ENCODE measurements around the gene SETD1A. TPM values are rescaled to one million over a fixed set of nuclear protein-coding genes. Genes with fewer than 3 reads are reported as not detected.

SETD1A gene
- total and polyA plus RNA-seq, 12 donors = 2.3 to 40.1 (median 12.8) TPM

DNA sequence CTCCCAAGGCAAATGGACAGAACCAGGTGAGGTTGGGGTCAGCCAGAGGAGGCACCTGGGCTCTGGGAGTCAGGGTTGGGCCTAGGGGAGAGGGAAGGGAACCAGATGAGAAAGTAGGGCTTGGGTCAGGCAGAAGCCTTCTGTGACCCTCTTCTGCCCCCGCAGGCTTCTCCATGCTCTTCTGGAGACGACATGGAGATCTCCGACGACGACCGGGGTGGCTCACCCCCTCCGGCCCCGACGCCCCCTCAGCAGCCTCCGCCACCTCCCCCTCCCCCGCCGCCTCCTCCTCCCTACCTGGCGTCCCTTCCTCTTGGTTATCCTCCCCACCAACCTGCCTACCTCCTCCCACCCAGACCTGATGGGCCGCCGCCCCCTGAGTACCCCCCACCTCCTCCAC is 7.9 kb downstream of the SETD1A start:
- DNase-seq = no peak
- no peak for TF ChIP-seq POLR2A (IDR thresholded peaks at IDR 0.05)
- TF ChIP-seq, protein P1, sequence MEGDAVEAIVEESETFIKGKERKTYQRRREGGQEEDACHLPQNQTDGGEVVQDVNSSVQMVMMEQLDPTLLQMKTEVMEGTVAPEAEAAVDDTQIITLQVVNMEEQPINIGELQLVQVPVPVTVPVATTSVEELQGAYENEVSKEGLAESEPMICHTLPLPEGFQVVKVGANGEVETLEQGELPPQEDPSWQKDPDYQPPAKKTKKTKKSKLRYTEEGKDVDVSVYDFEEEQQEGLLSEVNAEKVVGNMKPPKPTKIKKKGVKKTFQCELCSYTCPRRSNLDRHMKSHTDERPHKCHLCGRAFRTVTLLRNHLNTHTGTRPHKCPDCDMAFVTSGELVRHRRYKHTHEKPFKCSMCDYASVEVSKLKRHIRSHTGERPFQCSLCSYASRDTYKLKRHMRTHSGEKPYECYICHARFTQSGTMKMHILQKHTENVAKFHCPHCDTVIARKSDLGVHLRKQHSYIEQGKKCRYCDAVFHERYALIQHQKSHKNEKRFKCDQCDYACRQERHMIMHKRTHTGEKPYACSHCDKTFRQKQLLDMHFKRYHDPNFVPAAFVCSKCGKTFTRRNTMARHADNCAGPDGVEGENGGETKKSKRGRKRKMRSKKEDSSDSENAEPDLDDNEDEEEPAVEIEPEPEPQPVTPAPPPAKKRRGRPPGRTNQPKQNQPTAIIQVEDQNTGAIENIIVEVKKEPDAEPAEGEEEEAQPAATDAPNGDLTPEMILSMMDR (IDR thresholded peaks at IDR 0.05) = no peak
- no peaks in the 10 kb centered on the region for H3K27me3 ChIP-seq
- no peaks in the 10 kb centered on the region for H3K9me3 ChIP-seq (replicated peaks in 1 of 3)
- H3K36me3 ChIP-seq (replicated peaks in 1 of 2) = peaks cover 0 to 100% of the 10 kb centered on the region in 2 donors
- WGBS, 4 donors = 81 to 87% (median 86%) methylated on average over 9 to 15 of the region's 15 CpGs
- no peaks in the 10 kb centered on the region for H3K4me1 ChIP-seq (replicated peaks in 1 of 2)
- H3K27ac ChIP-seq = no peak overlapping the region
- no peak overlapping the region for H3K4me3 ChIP-seq
- intact Hi-C loops (cut with DNase I) = no loop called here

DNA sequence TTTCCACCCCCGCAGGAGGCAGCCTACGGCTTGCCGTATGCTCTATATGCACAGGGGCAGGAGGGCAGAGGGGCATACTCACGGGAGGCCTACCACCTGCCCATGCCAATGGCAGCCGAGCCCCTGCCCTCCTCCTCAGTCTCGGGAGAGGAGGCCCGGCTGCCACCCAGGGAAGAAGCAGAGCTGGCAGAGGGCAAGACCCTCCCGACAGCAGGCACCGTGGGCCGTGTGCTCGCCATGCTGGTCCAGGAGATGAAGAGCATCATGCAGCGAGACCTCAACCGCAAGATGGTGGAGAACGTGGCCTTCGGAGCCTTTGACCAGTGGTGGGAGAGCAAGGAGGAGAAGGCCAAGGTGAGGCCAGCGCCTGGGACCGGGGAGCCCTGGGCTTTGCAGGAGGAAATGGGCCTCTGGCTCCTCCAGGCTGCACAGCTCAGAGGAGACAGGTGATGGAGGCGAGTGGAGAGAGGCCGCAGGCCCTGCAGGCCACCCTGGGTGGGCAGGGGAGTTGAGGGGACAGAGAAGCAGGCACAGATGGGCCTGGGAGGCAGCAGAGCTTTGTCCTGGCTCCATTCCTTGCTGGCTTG is 8.6 kb downstream of the SETD1A start:
- peaks cover 0 to 100% of the 10 kb centered on the region in 2 donors for H3K36me3 ChIP-seq (replicated peaks in 1 of 2)
- H3K4me3 ChIP-seq = no peak overlapping the region
- H3K9me3 ChIP-seq (replicated peaks in 1 of 3) = no peaks in the 10 kb centered on the region
- 90 to 92% (median 91%) methylated on average over 17 to 19 of the region's 19 CpGs for WGBS, 4 donors
- no peak overlapping the region for H3K27ac ChIP-seq
- no peak for DNase-seq
- H3K4me1 ChIP-seq (replicated peaks in 1 of 2) = no peaks in the 10 kb centered on the region
- TF ChIP-seq POLR2A (IDR thresholded peaks at IDR 0.05) = no peak
- TF ChIP-seq, protein P1 (IDR thresholded peaks at IDR 0.05) = no peak
- intact Hi-C loops (cut with DNase I) = no loop called here
- no peaks in the 10 kb centered on the region for H3K27me3 ChIP-seq

DNA sequence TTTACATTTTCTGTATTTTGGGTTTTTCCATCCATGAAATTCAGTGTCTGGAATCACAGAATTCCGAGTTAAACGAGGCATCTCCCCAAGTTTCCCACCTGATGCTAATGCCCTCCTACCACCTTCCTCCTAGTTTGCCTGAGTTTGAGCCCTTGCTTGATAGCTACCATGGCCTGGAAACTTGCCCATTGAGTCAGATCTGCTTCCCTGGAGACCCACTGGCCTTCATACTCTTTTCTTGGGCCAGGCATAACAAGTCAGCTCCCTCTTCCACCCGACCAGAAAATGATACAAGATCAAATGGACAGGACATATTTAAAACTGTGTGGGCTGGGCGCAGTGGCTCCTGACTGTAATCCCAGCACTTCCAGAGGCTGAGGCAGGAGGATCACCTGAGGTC is 10.2 kb downstream of the SETD1A start:
- DNase-seq = no peak
- TF ChIP-seq, protein P1 (IDR thresholded peaks at IDR 0.05) = no peak
- no peak for TF ChIP-seq POLR2A (IDR thresholded peaks at IDR 0.05)
- no peaks in the 10 kb centered on the region for H3K4me1 ChIP-seq (replicated peaks in 1 of 2)
- no peaks in the 10 kb centered on the region for H3K9me3 ChIP-seq (replicated peaks in 1 of 3)
- no peak overlapping the region for H3K27ac ChIP-seq
- intact Hi-C loops (cut with DNase I) = no loop called here
- WGBS, 4 donors = 72 to 94% (median 79%) methylated on average over 4 of the region's 4 CpGs
- no peak overlapping the region for H3K4me3 ChIP-seq
- H3K27me3 ChIP-seq = no peaks in the 10 kb centered on the region
- peaks cover 0 to 100% of the 10 kb centered on the region in 2 donors for H3K36me3 ChIP-seq (replicated peaks in 1 of 2)

DNA sequence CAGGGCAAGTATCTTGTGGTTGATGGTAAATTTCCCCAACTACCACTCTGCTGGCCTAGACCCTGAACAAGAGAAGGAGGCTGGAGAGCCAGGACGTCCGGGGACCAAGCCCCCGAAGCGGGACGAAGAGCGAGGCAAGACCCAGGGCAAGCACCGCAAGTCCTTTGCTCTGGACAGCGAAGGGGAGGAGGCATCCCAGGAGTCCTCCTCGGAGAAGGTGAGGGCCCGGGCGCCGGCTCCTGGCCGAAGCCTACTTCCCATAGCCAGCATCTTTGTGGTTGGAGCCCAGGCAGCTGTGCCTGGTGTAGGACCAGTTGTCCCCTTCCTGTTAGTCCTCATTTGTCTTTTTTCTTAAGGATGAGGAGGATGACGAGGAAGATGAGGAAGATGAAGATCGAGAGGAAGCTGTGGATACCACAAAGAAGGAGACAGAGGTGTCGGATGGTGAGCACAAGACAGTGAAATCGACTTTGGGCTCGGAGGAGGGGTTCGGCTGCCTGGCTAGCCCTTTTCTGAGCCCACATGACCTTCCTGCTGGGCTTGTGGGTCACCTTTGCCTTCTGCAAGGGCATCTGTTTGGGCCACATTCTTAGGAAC is 11.8 kb downstream of the SETD1A start:
- Histone ChIP-seq H3K27ac (no peak overlapping the region), H3K9me3 (replicated peaks in 1 of 3) (no peaks in the 10 kb centered on the region), H3K4me3 (no peak overlapping the region), H3K36me3 (replicated peaks in 1 of 2) (peaks cover 0 to 98% of the 10 kb centered on the region in 2 donors), H3K27me3 (no peaks in the 10 kb centered on the region), H3K4me1 (replicated peaks in 1 of 2) (no peaks in the 10 kb centered on the region)
- intact Hi-C loops (cut with DNase I) = no loop called here
- DNase-seq = no peak
- WGBS, 4 donors = 92 to 96% (median 94%) methylated on average over 19 of the region's 19 CpGs
- no peak for TF ChIP-seq POLR2A (IDR thresholded peaks at IDR 0.05)
- TF ChIP-seq, protein P1 (IDR thresholded peaks at IDR 0.05) = no peak

Measured in adrenal gland (tissue), 12 donors.